ENCODE measurements around the gene STX12. TPM values are rescaled to one million over a fixed set of nuclear protein-coding genes. Genes with fewer than 3 reads are reported as not detected.

STX12 gene
- total and polyA plus RNA-seq, 2 experiments from 2014 or later, result 56.6 to 86.7 TPM

- Histone ChIP-seq H3K9ac (peak overlapping the region; percentile 96), H3K4me3 (peak overlapping the region; percentile 82), H4K20me1 (ENCODE audit: insufficient read depth) (peaks cover 4% of the 10 kb centered on the region; the same call in 1 of the 2 replicates), H3K27me3 (replicated peaks; ENCODE audit: insufficient read depth) (no peaks in the 10 kb centered on the region), H3K4me1 (ENCODE audit: insufficient read depth) (peaks cover 24% of the 10 kb centered on the region), H3K9me2 (ENCODE audit: insufficient read depth) (no peaks in the 10 kb centered on the region), H3K9me3 (ENCODE audit: low read depth) (no peaks in the 10 kb centered on the region), H3K79me2 (ENCODE audit: insufficient read depth) (peaks cover 61% of the 10 kb centered on the region), H3K36me3 (ENCODE audit: low read depth) (peaks cover 18% of the 10 kb centered on the region), H3K4me2 (ENCODE audit: unreplicated experiment) (peak overlapping the region; percentile 96), H3F3A (ENCODE audit: insufficient read depth) (peaks cover 44% of the 10 kb centered on the region), H2AFZ (peak overlapping the region; percentile 94), H3K27ac (peak overlapping the region; percentile 83)
- in situ Hi-C loops (cut with MboI), result no loop called here
- DNase-seq, result peak; percentile 57
- 50 to 52% methylated on average over 10 of the region's 10 CpGs for WGBS, 2 experiments (ENCODE audit: low coverage in 1 of 2, low lambda C conversion rate in 2 of 2, missing lambda C conversion rate in 2 of 2)
- TF ChIP-seq EZH2 (IDR thresholded peaks at IDR 0.05; ENCODE audit: insufficient read depth, poor library complexity, severe bottlenecking) (no peak), EZH2phosphoT487 (IDR thresholded peaks at IDR 0.05; ENCODE audit: insufficient read depth, low read depth) (no peak)
Measured at GRCh38 chr1:27831568-27832410, 58.8 kb downstream of the STX12 start.

GRCh38 chr1:27832762-27833161 is 59.7 kb downstream of the STX12 start:
- Histone ChIP-seq H3K36me3 (ENCODE audit: low read depth) (peaks cover 18% of the 10 kb centered on the region), H3K9me3 (ENCODE audit: low read depth) (no peaks in the 10 kb centered on the region), H3K9ac (peak overlapping the region; percentile 96), H2AFZ (no peak overlapping the region), H3K79me2 (ENCODE audit: insufficient read depth) (peaks cover 71% of the 10 kb centered on the region), H3K27me3 (replicated peaks; ENCODE audit: insufficient read depth) (no peaks in the 10 kb centered on the region), H3K4me1 (ENCODE audit: insufficient read depth) (peaks cover 24% of the 10 kb centered on the region), H3K9me2 (ENCODE audit: insufficient read depth) (no peaks in the 10 kb centered on the region), H3K4me3 (peak overlapping the region; percentile 82), H3F3A (ENCODE audit: insufficient read depth) (peaks cover 41% of the 10 kb centered on the region), H3K4me2 (ENCODE audit: unreplicated experiment) (peak overlapping the region; percentile 96), H4K20me1 (ENCODE audit: insufficient read depth) (peaks cover 4% of the 10 kb centered on the region; the same call in 1 of the 2 replicates), H3K27ac (peak overlapping the region; percentile 83)
- TF ChIP-seq EZH2 (IDR thresholded peaks at IDR 0.05; ENCODE audit: insufficient read depth, poor library complexity, severe bottlenecking) (no peak), EZH2phosphoT487 (IDR thresholded peaks at IDR 0.05; ENCODE audit: insufficient read depth, low read depth) (no peak)
- DNase-seq, result peak; percentile 83
- in situ Hi-C loops (cut with MboI), result no loop called here
- WGBS, 2 experiments (ENCODE audit: low coverage in 1 of 2, low lambda C conversion rate in 2 of 2, missing lambda C conversion rate in 2 of 2), result 92% methylated on average over 2 of the region's 2 CpGs

GRCh38 chr1:27833470-27833869 is 60.5 kb downstream of the STX12 start:
- Histone ChIP-seq H3K27me3 (replicated peaks; ENCODE audit: insufficient read depth) (no peaks in the 10 kb centered on the region), H3K9ac (peak overlapping the region; percentile 54), H3K4me2 (ENCODE audit: unreplicated experiment) (peak overlapping the region; percentile 96), H3K36me3 (ENCODE audit: low read depth) (peaks cover 18% of the 10 kb centered on the region), H3K4me3 (no peak overlapping the region), H4K20me1 (ENCODE audit: insufficient read depth) (peaks cover 4% of the 10 kb centered on the region; the same call in 1 of the 2 replicates), H3K79me2 (ENCODE audit: insufficient read depth) (peaks cover 78% of the 10 kb centered on the region), H3F3A (ENCODE audit: insufficient read depth) (peaks cover 34% of the 10 kb centered on the region), H2AFZ (no peak overlapping the region), H3K9me2 (ENCODE audit: insufficient read depth) (no peaks in the 10 kb centered on the region), H3K4me1 (ENCODE audit: insufficient read depth) (peaks cover 24% of the 10 kb centered on the region), H3K9me3 (ENCODE audit: low read depth) (no peaks in the 10 kb centered on the region), H3K27ac (peak overlapping the region; percentile 83)
- TF ChIP-seq EZH2 (IDR thresholded peaks at IDR 0.05; ENCODE audit: insufficient read depth, poor library complexity, severe bottlenecking), result no peak
- no peak for TF ChIP-seq EZH2phosphoT487 (IDR thresholded peaks at IDR 0.05; ENCODE audit: insufficient read depth, low read depth)
- in situ Hi-C loops (cut with MboI), result no loop called here
- DNase-seq, result no peak
- WGBS, 2 experiments (ENCODE audit: low coverage in 1 of 2, low lambda C conversion rate in 2 of 2, missing lambda C conversion rate in 2 of 2), result 68 to 70% methylated on average over 3 of the region's 3 CpGs

DNA sequence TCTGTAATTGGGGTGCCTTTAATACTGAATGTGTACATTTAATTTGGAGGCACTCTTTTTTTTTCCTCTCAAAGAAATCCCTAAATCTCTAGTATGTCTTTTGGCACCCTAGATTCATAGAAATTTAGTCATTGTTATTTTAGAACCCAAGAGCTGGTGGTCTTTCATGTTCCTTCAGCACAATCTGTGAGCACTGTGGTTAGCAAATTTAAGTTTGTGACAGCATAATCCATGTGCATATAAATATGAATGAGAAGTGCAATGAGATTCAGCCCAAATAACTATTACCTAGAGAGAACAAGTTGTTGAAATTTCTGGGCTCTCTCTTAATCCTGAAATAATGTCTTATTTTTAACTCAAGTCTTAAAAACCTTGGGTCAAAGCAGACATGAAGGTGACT is 62.0 kb downstream of the STX12 start:
- H3K36me3 ChIP-seq (ENCODE audit: low read depth), result peaks cover 32% of the 10 kb centered on the region
- in situ Hi-C loops (cut with MboI), result no loop called here
- no peak overlapping the region for H3K4me2 ChIP-seq (ENCODE audit: unreplicated experiment)
- no peak overlapping the region for H3K9ac ChIP-seq
- H3K4me1 ChIP-seq (ENCODE audit: insufficient read depth), result peaks cover 24% of the 10 kb centered on the region
- no peaks in the 10 kb centered on the region for H3K9me2 ChIP-seq (ENCODE audit: insufficient read depth)
- no peaks in the 10 kb centered on the region for H3K27me3 ChIP-seq (replicated peaks; ENCODE audit: insufficient read depth)
- no peaks in the 10 kb centered on the region for H3K9me3 ChIP-seq (ENCODE audit: low read depth)
- peaks cover 4% of the 10 kb centered on the region; the same call in 1 of the 2 replicates for H4K20me1 ChIP-seq (ENCODE audit: insufficient read depth)
- no peak overlapping the region for H3K4me3 ChIP-seq
- peaks cover 94% of the 10 kb centered on the region for H3K79me2 ChIP-seq (ENCODE audit: insufficient read depth)
- TF ChIP-seq EZH2phosphoT487 (IDR thresholded peaks at IDR 0.05; ENCODE audit: insufficient read depth, low read depth), result no peak
- no peak for TF ChIP-seq EZH2 (IDR thresholded peaks at IDR 0.05; ENCODE audit: insufficient read depth, poor library complexity, severe bottlenecking)
- no peak overlapping the region for H3K27ac ChIP-seq
- peaks cover 28% of the 10 kb centered on the region for H3F3A ChIP-seq (ENCODE audit: insufficient read depth)
- no peak for DNase-seq
- no peak overlapping the region for H2AFZ ChIP-seq
